ENCODE results near the gene UBE2M.

- TF ChIP-seq CTCF (optimal IDR thresholded peaks at IDR 0.05 in 1 of 3, IDR thresholded peaks at IDR 0.05 in 1 of 3, conservative IDR thresholded peaks at IDR 0.05 in 1 of 3; ENCODE audit: extremely low read depth in 1 of 3, insufficient read depth in 2 of 3, low read length in 3 of 3) (no peak), EZH2 (IDR thresholded peaks at IDR 0.05; ENCODE audit: low read length) (no peak)
Observed at GRCh38 chr19:58548859-58549663, 9.3 kb downstream of the UBE2M start.

Measured in keratinocyte (primary cell).